Esophagus muscularis mucosa (tissue), 4 donors: Measurements from ENCODE around the gene WIPF3.

Source experiments
- EP300 ChIP-seq: sonication (generic); formaldehyde crosslinking; IDR thresholded peaks from one replicate; pipeline ENCODE4 v1.6.1; 2017; ENCODE audit warnings: antibody characterized with exemption
- POLR2A ChIP-seq: fragments of 450-650 bp; IDR thresholded peaks from one replicate; pipeline ENCODE4 v1.6.1; 2017; ENCODE audit warnings: antibody characterized with exemption, moderate library complexity, mild to moderate bottlenecking, low read depth
- POLR2AphosphoS5 ChIP-seq, 2 donors: sonication (generic); formaldehyde crosslinking; IDR thresholded peaks; one replicate each; pipeline ENCODE4 v1.6.1; 2017; ENCODE audit warnings: antibody characterized with exemption in 2 of 2
- TF ChIP-seq, protein P1 (sequence below), 3 experiments: fragments of 200-600 bp in 2 of 3; fragments of 450-650 bp in 1 of 3; sonication (generic) in 2 of 3; IDR thresholded peaks; one replicate each; pipeline ENCODE4 v1.5.1; 2017 to 2019; ENCODE audit warnings: antibody characterized with exemption in 3 of 3, mild to moderate bottlenecking in 2 of 3, moderate library complexity in 1 of 3

DNA sequence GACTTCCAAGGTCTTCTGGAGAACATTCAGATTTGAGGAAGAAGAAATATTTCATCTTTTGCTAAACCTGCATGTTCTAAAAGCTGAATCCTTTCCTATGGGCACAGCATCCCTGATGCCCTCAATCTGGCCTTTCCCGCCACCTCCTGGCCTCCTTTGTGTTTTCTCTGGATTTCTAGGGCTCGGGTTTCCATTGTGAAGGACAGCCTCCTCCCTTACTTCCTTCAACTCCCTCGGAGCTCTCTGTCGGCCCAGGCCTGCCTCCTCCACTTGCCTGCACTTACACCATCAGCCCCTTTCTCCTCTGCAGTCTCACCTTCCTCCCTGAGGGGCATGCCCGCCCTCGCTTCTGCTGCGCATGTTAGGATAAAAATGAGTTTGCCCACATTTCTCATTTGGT is 75.4 kb downstream of the WIPF3 start:
- TF ChIP-seq, protein P1, sequence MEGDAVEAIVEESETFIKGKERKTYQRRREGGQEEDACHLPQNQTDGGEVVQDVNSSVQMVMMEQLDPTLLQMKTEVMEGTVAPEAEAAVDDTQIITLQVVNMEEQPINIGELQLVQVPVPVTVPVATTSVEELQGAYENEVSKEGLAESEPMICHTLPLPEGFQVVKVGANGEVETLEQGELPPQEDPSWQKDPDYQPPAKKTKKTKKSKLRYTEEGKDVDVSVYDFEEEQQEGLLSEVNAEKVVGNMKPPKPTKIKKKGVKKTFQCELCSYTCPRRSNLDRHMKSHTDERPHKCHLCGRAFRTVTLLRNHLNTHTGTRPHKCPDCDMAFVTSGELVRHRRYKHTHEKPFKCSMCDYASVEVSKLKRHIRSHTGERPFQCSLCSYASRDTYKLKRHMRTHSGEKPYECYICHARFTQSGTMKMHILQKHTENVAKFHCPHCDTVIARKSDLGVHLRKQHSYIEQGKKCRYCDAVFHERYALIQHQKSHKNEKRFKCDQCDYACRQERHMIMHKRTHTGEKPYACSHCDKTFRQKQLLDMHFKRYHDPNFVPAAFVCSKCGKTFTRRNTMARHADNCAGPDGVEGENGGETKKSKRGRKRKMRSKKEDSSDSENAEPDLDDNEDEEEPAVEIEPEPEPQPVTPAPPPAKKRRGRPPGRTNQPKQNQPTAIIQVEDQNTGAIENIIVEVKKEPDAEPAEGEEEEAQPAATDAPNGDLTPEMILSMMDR (IDR thresholded peaks at IDR 0.05) = no peak
- TF ChIP-seq POLR2A (no peak), POLR2AphosphoS5 (IDR thresholded peaks at IDR 0.05) (no peak), EP300 (no peak)
